GM10847 (cell line): ENCODE data around the gene MACF1.

Source experiments
- POLR2A ChIP-seq: IDR thresholded peaks from 2 replicates; pipeline ENCODE4 v1.6.1; 2011; ENCODE audit not compliant: insufficient read length; ENCODE audit errors: extremely low read depth

Gene MACF1

DNA sequence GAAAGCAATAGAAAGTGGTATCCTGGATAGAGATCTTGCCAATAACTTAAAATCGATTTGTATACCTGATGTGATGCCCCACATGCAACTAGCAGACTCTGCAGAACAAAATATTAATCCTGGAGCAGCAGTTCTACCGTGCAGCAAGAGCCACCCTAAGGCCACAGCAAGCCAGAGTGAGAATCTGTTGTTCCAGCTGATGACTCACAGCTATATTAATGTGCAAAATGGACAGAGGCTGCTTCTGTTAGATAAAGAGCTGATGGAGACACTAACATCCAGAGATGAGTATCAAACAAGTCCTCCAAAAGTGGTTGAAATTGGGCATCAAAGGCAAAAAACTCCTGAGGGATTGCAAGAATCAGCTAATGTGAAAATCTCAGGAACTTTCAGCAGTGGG is 127.8 kb downstream of the MACF1 start:
- TF ChIP-seq POLR2A = no peak

DNA sequence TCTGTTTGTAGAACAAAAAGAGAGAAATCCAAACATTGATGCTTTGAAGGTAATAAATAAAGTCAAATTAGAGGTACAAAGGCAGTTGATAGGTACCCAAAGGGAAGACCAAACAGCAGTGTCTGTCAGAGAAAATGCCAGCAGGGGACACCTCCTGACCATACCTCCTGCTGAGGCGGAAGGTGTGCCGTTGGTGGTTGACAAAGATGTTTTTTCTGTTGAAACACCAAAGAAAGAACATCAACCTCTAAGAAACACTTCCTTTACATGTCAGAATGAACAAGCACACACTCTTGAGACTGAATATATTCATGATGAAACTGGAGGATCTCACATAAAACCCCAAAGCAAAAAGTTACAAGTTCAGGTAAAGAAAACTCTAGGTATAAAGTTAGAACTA is 128.3 kb downstream of the MACF1 start:
- TF ChIP-seq POLR2A = no peak

DNA sequence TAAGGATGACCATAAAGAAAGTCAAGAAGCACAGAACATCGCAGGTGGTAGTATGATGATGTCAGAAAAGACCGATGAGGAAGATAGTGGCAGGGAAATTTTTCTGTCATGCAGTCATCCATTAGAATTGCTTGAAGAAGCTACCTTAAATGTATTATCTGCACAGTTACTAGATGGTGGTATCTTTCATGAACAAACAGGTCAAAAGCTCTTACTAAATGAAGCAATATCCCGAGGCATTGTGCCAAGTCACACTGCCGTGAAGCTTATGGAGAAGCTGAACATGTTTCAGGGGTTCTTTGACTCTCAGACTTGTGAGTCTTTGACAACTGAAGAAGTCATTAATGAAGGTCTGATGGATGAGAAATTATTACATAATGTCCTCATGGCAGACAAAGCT is 128.8 kb downstream of the MACF1 start:
- no peak for TF ChIP-seq POLR2A

DNA sequence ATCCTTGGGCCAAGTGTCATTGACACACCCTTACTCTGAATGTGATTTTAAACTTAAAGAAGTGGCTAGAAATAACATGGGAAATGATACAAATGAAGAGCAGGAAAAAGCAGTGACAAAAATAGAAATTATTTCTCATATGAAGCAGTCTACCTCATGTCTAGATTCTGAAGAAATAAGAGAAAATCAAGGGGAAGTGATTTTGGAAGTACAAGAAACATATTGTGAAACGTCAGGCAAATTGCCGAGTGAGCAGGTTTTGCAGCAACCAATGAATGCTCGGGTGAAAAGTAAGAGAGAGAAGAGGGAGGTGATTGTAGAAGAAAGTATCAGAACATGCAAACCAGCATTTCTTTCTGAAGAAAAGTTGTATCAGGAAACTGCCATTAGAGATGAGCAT is 130.7 kb downstream of the MACF1 start:
- no peak for TF ChIP-seq POLR2A

DNA sequence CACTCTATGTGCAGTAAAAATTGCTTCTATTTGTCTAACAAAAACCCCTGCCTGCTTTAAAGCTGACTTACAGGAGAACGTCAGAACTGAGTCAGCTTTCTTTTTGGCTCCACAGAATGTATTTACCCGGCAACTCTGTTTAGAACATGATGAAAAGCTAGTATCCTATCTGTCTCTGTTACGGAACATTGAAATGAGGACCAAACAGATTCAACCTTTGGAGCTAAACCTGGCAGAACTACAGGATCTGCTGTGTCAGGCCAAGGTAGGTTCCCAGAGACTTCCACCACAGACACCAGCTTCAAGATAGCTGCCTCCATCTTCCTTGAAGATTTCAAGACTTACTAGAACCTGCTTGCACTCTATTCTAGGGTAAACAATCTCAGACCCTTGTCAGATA is 132.6 kb downstream of the MACF1 start:
- no peak for TF ChIP-seq POLR2A

DNA sequence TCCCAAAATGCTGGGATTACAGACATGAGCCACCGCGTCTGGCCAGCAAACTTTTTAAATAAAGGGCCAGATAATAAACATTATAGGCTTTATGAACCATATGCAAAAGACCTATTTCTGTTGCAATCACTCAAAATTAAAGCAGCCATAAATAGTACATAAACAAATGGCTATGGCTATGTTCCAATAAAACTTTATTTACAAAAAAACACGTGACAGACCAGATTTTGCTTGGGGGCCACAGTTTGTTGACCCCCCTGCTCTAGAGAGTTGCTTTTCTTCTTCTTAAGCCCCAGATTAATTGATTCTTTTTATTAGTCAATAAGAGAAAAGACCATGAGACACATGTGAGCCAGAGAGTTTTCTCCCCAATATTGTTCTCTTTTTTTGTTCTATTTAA is 138.3 kb downstream of the MACF1 start:
- no peak for TF ChIP-seq POLR2A

DNA sequence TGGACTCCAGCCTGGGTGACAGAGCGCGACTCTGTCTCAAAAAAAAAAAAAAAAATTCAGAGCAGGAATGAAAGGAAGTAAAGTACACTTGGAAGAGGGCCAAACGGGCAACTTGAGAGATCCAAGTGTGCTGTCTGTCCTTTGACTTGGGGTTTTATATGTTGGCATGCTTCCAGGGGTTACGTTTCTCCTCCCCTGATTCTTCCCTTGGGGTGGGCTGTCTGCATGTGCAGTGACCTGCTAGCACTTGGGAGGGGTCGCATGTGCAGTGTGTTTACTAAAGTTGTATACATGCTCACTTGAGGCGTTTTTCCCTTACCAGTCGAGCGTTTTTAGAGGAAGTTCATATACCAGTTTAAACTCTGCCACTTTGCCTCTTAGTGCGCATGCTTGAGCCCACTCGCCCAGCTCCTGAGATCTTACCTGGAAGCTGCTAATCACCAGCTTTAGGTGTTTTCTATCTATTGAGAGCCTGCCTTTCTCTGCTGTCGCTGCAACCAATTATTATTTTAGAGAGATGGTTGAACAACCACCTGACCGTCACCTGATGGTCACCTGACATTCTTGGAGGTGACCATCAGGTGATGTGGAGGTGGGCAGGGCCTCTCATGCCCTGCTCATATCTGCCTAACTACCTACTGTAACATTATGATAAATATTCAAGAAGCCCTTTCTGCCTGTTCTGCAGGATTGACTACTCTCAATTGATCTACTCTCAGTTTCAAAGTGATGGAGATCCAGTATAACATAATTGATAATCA is 140.1 kb downstream of the MACF1 start:
- TF ChIP-seq POLR2A = no peak

DNA sequence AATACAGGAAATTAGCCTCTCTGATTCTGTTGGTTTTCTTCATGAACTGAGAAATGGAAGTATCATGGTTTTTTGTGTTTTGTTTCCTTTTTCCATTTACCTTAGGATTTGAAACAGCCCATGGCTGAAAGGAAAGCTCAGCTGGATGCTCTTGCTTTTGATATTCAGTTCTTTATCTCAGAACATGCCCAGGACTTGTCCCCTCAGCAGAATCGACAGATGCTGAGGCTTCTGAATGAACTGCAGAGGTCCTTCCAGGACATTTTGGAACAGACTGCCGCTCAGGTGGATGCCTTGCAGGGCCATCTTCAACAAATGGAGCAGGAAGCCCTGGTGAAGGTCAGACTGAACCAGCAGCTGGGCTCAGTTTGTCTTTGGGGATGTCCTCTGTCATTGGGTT is 142.4 kb downstream of the MACF1 start:
- no peak for TF ChIP-seq POLR2A

DNA sequence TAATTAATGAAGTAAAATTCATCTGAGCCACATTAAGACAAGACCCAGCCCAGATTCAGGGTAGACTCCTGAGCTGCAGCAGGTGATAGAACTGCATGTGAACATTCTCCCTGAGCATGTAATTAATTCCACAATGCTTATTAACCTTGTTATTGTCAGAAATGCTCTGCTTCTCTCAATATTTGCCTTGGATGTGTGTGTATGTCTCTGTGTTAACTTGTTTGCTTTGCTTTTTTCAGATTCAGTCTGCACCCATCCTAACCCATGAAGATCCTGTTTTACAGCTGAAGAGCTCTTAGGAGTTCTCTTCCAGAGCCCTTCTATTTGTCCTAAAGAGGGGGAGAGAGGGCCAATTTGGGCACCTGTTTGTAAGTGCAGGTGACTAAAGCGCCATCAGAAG is 143.8 kb downstream of the MACF1 start:
- no peak for TF ChIP-seq POLR2A

DNA sequence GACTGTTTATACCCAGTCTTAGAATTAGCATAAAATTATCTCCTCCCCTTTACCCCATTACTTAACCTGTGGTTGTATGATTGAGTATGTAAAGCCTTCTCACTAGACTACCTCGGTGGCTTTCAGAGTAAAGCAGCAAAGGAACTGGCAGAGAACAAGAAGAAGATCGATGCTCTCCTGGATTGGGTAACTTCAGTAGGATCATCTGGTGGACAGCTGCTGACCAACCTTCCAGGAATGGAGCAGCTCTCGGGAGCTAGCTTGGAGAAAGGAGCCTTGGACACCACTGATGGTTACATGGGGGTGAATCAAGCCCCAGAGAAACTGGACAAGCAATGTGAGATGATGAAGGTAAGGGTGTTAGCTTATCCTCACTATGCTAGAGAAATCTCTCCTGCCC is 148.4 kb downstream of the MACF1 start:
- TF ChIP-seq POLR2A = no peak

DNA sequence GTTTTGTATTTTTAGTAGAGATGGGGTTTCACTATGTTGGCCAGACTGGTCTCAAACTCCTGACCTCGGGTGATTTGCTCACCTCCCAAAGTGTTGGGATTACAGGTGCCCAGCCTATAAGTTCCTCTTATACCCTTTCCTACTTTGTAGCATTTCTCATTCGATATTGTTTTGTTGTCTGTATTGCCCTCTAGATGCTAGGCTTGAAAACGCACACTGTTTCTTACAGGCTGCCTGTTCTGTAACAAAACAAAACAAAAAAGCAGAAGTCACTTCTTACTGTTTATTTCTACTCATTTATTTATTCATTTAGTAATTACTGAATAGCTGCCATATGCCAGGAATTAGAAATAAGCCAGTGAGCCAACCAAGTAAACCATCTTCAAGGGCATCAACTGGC is 150.1 kb downstream of the MACF1 start:
- no peak for TF ChIP-seq POLR2A

DNA sequence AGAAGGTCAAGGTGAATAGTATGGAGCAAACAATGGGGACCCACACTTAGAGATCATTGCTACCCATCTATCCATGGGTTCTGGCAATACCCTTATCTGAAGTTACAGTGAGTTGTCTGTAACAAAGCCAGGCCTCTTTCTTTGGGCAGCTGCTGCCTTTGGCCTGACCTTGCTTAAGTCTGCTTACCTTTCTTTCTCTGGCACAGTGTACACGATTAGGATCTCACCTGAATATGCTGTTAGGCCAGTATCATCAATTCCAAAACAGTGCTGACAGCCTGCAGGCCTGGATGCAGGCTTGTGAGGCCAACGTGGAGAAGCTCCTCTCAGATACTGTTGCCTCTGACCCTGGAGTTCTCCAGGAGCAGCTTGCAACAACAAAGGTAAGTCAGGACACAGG is 154.0 kb downstream of the MACF1 start:
- TF ChIP-seq POLR2A = no peak

DNA sequence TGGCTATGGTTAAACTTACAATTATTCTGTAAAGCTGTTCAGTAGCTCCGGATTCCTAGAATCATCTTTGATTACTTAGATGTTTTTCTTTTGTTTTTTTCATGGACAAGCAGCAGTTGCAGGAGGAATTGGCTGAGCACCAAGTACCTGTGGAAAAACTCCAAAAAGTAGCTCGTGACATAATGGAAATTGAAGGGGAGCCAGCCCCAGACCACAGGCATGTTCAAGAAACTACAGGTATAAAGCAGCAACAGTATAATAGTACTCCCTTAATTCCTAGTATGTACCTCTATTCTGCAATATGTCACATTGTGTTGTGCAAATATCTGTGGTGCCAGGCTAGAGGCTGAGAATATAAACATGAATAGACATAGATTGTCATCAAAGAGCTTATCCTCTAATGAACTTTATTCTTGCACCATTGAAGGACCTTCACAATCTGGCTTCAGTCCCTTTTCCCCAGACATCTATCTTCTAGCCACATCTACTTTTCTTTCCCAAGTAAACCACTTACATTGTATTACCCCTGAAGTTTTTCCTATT is 154.6 kb downstream of the MACF1 start:
- no peak for TF ChIP-seq POLR2A

DNA sequence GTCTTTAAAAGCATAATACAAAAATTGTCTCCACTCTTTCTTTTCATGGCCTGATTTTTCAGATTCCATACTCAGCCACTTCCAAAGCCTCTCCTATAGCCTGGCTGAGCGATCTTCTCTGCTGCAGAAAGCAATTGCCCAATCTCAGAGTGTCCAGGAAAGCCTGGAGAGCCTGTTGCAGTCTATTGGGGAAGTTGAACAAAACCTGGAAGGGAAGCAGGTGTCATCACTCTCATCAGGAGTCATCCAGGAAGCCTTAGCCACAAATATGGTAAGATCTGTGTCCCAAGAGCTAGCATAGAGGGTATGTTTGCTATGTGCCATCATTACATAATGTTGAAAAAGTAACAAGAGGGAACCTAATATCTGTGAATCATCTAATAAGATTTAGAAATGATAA is 156.2 kb downstream of the MACF1 start:
- TF ChIP-seq POLR2A = no peak

DNA sequence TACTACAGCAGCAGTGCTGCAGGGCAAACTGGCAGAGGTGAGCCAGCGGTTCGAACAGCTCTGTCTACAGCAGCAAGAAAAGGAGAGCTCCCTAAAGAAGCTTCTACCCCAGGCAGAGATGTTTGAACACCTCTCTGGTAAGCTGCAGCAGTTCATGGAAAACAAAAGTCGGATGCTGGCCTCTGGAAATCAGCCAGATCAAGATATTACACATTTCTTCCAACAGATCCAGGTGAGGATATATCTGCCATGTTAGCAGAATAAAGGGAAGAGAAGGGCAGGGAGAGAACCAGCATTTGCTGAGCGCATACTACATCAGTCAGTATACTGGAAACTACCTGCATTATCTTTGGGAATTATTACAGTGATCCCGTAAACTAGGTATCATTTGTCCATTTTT is 157.0 kb downstream of the MACF1 start:
- TF ChIP-seq POLR2A = no peak

DNA sequence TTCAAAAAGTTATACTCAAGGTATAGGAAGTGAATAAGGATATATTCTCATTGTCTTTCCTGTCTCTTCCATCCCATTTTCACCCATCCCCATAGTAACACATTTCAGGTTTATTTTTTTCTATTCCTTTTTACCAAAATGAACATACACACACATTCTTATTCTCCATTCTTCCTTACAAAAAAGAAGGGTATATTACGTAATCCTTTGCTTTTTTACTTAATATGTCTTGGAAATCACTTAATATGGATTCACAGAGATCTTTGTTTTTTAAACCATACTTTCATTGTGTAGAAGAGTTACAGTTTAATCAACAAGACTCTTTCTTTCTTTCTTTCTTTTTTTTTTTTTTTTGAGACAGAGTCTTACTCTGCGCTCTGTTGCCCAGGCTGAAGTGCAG is 158.8 kb downstream of the MACF1 start:
- TF ChIP-seq POLR2A = no peak

DNA sequence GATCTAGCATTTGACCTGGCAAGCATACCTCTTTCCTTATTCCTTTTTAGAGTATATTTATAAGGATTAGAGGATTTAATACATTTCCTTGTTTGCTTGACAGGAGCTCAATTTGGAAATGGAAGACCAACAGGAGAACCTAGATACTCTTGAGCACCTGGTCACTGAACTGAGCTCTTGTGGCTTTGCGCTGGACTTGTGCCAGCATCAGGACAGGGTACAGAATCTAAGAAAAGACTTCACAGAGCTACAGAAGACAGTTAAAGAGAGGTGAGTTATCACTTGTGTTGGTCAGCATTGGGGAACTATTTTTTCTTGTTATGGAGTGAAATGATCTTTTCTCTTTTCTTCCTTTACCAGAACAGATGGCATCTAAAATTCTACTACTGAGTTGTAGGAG is 163.6 kb downstream of the MACF1 start:
- no peak for TF ChIP-seq POLR2A

DNA sequence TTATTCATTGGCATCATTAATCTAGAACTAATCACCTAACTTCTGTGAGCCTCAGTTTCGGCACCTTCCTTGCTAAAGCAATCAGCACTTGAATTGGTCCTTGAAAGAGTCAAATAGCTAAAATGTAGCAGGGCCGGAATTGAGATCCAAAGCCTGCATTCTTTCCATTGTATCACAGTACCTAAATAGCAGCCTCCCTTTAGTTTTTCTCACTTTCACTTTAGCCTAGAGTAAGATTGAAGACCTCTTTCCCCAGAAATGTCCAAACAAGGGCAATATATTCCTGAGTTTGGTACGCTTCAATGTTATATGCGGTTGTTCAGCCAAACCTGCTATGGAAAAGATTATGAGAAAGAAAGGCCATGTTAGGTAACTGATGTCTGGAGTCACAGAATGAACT is 165.1 kb downstream of the MACF1 start:
- TF ChIP-seq POLR2A = no peak

DNA sequence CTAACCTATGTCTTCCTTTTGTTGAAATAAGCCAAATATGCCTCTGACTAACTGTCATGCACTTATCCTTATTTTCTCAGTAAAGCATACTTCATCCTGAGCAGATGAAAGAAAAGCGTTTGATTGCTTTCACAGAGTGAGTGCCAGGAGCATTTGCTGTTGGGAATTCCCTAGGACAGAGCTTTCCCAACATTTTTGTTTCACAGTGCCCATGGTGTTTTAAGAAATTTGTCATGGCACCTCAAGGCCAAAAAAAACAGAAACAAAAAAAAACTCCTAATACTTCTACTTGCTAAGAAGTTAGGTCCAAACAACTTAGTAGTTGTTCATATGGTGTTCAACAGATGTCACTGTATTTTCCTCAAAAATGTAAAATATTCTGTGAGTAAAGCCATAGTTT is 166.1 kb downstream of the MACF1 start:
- TF ChIP-seq POLR2A = no peak
